Hippocampal formation (tissue), 2 donors: ENCODE results near the gene PRSS50.
A peak's percentile ranks its signal among the peaks of the same experiment; 100 is the strongest.
"Not testable (repeated sequence)": the region's sequence is repeated elsewhere in the genome, so short reads cannot be mapped to it uniquely, and the experiment has no call there.

ENCODE experiments used
- DNase-seq, 2 donors: peaks; one replicate each; lab custom pipeline; 2025; lab: John Stamatoyannopoulos, UW

PRSS50 gene

GRCh38 chr3:46708401-46709156 lies 9.1 kb downstream of the PRSS50 start:
- no peak for DNase-seq

GRCh38 chr3:46707601-46708011 lies 10.1 kb downstream of the PRSS50 start:
- DNase-seq, result no peak

- DNase-seq, result no peak
These were observed 10.7 kb downstream of the PRSS50 start for GRCh38 chr3:46706771-46707582.

GRCh38 chr3:46705751-46706552 lies 11.7 kb downstream of the PRSS50 start:
- no peak for DNase-seq

- DNase-seq, result peak; percentile 33 to 70
These were observed 12.6 kb downstream of the PRSS50 start for GRCh38 chr3:46705022-46705530.

- not testable (repeated sequence) for DNase-seq
These were observed 13.3 kb downstream of the PRSS50 start for GRCh38 chr3:46704346-46704745.

DNA sequence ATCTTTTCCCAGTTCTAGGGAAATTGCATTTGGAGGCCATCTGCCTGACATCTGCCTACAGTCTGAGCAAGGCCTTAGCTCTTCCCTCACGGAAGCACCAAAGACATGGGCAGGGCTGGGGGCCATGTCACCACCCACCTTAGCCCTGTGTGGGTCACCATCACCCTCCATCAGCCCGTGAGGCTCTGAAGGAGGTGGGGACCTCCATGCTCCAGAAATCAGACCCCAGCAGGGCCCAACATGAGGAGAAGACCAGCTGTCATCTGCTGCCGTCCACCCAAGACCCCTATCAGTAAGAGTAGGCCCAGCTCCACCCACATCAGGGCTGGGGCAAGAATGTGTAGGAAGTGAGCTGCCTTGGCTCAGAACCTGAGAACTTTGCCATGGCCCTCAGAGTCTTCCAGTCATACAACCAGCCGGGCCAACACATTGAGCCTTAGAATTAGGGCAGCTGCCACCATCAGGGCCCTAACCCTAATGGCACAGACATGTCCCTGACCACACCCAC lies 14.6 kb downstream of the PRSS50 start:
- no peak for DNase-seq

GRCh38 chr3:46702246-46703012 lies 15.2 kb downstream of the PRSS50 start:
- DNase-seq, result no peak

DNA sequence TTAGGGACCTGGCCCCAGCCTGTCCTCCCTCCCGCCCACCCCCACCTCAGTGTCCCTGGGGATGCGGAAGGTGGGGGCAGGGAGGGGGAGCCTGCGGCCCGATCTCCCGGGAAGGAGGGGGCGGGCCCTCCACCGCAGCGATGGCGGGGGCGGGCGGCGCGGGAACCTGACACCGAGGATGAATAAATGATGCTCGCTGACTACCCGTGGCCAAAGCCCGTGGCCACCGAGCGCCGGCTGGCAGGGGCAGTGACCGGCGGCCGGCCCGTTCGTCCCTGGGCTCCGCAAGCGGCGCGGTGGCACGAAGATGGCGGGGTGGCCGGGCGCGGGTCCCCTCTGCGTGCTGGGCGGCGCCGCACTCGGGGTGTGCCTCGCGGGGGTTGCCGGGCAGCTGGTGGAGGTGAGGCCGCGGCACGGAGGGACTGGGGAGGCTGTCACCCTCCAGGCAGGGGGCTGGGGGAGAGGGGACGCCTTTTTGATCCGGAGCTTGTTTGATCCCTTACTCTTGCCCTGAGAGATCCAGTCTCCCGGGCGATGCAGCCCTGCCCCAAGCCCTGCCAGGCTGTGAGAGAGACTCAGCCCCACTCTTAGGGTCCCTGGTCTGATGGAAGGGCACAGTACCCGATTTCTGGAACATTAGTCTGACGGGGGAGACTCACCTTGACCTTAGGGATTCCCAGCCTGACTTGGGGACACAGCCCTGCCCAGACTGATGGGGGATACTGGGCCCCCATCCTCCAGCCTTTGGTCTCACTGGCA lies 16.3 kb downstream of the PRSS50 start, which contains the start of gene TMIE:
Gene TMIE (plus strand): TSS at position 212 of the 759 bp plus-strand sequence. CDS start 96 bp downstream, at position 308.
- DNase-seq, result no peak

DNA sequence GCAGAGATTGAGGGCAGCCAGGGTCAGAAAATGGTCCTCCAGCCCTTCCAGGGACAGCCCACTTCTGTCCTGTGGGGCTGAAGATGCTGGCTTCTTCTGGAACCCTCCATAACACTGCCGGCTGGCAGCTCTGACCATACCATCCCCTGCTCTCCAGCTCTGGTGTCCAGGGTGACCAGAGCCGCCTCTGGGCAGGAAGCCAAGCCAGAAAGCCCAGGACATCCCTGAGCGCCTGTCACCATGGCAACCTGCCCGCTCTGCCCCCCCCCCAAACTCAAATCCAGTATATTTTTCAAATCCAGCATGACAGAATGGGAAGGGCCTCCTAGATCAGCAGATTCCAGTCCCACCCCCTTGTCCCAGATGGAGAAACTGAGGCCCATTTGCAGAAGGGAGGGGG lies 16.9 kb downstream of the PRSS50 start:
- peak in 1 of 2 donors; percentile 44 for DNase-seq

GRCh38 chr3:46699676-46700523 lies 17.8 kb downstream of the PRSS50 start:
- peak in 1 of 2 donors; percentile 23 for DNase-seq

GRCh38 chr3:46695962-46696894 lies 21.4 kb downstream of the PRSS50 start:
- DNase-seq, result no peak

- DNase-seq, result peak in 1 of 2 donors; percentile 11
These were observed 22.3 kb downstream of the PRSS50 start for GRCh38 chr3:46695177-46695961.

DNA sequence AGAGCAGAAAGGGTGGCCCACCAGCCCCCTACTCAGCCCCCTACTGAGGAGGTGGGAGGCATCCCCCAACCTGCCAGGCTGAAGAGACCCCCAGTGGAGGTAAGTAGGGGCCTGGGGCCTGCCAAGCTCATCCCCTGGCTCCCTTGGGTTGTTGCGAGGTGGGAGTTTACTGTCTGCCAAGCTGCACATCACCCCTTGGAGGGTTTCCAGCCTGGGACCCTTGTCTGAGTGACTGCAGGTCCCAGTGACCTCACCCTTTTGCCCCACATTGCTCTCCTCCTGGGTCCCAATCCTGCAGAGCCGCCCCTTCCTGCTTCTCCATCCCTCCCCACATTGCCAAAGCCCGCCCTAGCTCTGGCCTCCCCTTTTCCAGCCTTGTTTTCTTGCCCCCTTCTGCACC lies 23.1 kb downstream of the PRSS50 start:
- DNase-seq, result no peak

DNA sequence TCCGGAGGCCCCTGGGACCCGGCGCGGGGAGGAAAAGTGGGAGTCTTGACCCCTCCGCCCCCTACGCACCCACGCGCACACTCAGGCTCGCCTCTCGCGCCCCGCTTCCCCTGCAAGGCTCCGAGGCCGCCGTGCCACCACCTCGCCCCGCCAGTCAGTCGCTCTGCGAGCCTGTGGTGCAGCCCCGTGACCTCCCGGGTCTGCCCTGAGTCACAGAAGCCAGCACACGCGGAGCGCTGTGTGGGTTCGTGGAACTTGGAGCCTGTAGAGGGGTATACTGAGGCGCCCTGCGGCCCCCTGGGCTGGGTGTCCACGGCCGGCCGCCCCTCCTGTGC lies 23.8 kb downstream of the PRSS50 start:
- no peak for DNase-seq

- peak in 1 of 2 donors; percentile 9 for DNase-seq
These were observed 24.4 kb downstream of the PRSS50 start, which contains the start of gene ALS2CL for GRCh38 chr3:46693038-46693891. Gene ALS2CL (minus strand): TSS chr3:46693679. CDS start chr3:46689440, 4,239 bp downstream.
